Adrenal gland (tissue), 5 donors: ENCODE results near the gene DCTN2.

Experiments used
- POLR2A ChIP-seq, 2 donors: fragments of 450-650 bp; IDR thresholded peaks; one replicate each; pipeline ENCODE4 v1.6.1; 2017; ENCODE audit warnings: antibody characterized with exemption in 2 of 2, mild to moderate bottlenecking in 2 of 2, moderate library complexity in 1 of 2
- TF ChIP-seq, protein P1 (sequence below), 6 experiments: fragments of 450-650 bp in 4 of 6; fragments of 200-600 bp in 2 of 6; sonication (generic) in 1 of 6; IDR thresholded peaks; 1 replicate in 5 of 6; 2 replicates in 1 of 6; pipeline versions ENCODE4 v1.5.1 to v1.8.0; 2016 to 2021; ENCODE audit warnings: antibody characterized with exemption in 6 of 6, mild to moderate bottlenecking in 2 of 6, moderate library complexity in 1 of 6
- donor health status: DM: no; HTN: no; CAD: no.

- TF ChIP-seq, protein P1, sequence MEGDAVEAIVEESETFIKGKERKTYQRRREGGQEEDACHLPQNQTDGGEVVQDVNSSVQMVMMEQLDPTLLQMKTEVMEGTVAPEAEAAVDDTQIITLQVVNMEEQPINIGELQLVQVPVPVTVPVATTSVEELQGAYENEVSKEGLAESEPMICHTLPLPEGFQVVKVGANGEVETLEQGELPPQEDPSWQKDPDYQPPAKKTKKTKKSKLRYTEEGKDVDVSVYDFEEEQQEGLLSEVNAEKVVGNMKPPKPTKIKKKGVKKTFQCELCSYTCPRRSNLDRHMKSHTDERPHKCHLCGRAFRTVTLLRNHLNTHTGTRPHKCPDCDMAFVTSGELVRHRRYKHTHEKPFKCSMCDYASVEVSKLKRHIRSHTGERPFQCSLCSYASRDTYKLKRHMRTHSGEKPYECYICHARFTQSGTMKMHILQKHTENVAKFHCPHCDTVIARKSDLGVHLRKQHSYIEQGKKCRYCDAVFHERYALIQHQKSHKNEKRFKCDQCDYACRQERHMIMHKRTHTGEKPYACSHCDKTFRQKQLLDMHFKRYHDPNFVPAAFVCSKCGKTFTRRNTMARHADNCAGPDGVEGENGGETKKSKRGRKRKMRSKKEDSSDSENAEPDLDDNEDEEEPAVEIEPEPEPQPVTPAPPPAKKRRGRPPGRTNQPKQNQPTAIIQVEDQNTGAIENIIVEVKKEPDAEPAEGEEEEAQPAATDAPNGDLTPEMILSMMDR (IDR thresholded peaks at IDR 0.05) = no peak
- no peak for TF ChIP-seq POLR2A (IDR thresholded peaks at IDR 0.05)
These were observed 48.9 kb downstream of the DCTN2 start for GRCh38 chr12:57498132-57498502.
